Measurements from ENCODE around the gene LCK.

LCK gene

GRCh38 chr1:32221980-32222755 is 28.9 kb upstream of the LCK start, which contains the start of the genes EIF3I and TMEM234:
TSS of gene EIF3I (plus strand) at chr1:32222407. CDS start at chr1:32222442, 35 bp downstream.
TSS of gene TMEM234 (minus strand) at chr1:32222353. CDS start at chr1:32222322, 31 bp downstream.
- H3K4me3 ChIP-seq (ENCODE audit: low read depth, low read length) = peak within 1 kb of the TSS; percentile 96
- H3K9me3 ChIP-seq (ENCODE audit: control insufficient read depth, insufficient read depth, low read length) = no peaks in the 10 kb centered on the region
- H3K36me3 ChIP-seq (ENCODE audit: control insufficient read depth, insufficient read depth, low read length) = peaks cover 22% of the 10 kb centered on the region
- H3K4me1 ChIP-seq (ENCODE audit: control insufficient read depth, insufficient read depth, low read length) = no peaks in the 10 kb centered on the region
- H3K27me3 ChIP-seq (ENCODE audit: control insufficient read depth, insufficient read depth, low read length) = no peaks in the 10 kb centered on the region
- peak within 1 kb of the TSS; percentile 74 for H3K9ac ChIP-seq (ENCODE audit: low read depth, low read length)

GRCh38 chr1:32223683-32224082 is 27.4 kb upstream of the LCK start:
- Histone ChIP-seq H3K27me3 (ENCODE audit: control insufficient read depth, insufficient read depth, low read length) (no peaks in the 10 kb centered on the region), H3K36me3 (ENCODE audit: control insufficient read depth, insufficient read depth, low read length) (peaks cover 34% of the 10 kb centered on the region), H3K9me3 (ENCODE audit: control insufficient read depth, insufficient read depth, low read length) (no peaks in the 10 kb centered on the region), H3K9ac (ENCODE audit: low read depth, low read length) (no peak overlapping the region), H3K4me3 (ENCODE audit: low read depth, low read length) (no peak overlapping the region), H3K4me1 (ENCODE audit: control insufficient read depth, insufficient read depth, low read length) (no peaks in the 10 kb centered on the region)

DNA sequence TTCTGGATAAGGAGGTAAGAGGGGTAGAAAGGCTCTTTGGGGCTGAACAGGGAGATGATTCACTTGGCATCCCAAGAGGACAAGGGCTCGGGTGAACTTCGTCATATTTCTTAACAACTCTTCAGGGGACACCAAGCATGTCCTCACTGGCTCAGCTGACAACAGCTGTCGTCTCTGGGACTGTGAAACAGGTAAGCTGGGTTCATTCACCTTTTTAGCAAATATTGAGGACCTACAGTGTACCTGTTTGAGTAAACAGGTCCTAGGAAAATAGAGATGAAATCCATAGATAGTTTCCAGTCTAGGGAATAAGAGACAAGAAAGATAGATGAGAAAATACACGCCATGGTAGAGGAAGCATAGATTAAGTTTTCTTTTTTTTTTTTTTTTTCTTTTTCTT is 26.8 kb upstream of the LCK start:
- Histone ChIP-seq H3K36me3 (ENCODE audit: control insufficient read depth, insufficient read depth, low read length) (peaks cover 38% of the 10 kb centered on the region), H3K9ac (ENCODE audit: low read depth, low read length) (no peak overlapping the region), H3K4me1 (ENCODE audit: control insufficient read depth, insufficient read depth, low read length) (no peaks in the 10 kb centered on the region), H3K4me3 (ENCODE audit: low read depth, low read length) (no peak overlapping the region), H3K9me3 (ENCODE audit: control insufficient read depth, insufficient read depth, low read length) (no peaks in the 10 kb centered on the region), H3K27me3 (ENCODE audit: control insufficient read depth, insufficient read depth, low read length) (no peaks in the 10 kb centered on the region)

GRCh38 chr1:32228771-32229170 is 22.3 kb upstream of the LCK start:
- Histone ChIP-seq H3K9ac (ENCODE audit: low read depth, low read length) (no peak overlapping the region), H3K36me3 (ENCODE audit: control insufficient read depth, insufficient read depth, low read length) (peaks cover 52% of the 10 kb centered on the region), H3K27me3 (ENCODE audit: control insufficient read depth, insufficient read depth, low read length) (no peaks in the 10 kb centered on the region), H3K4me3 (ENCODE audit: low read depth, low read length) (no peak overlapping the region), H3K4me1 (ENCODE audit: control insufficient read depth, insufficient read depth, low read length) (no peaks in the 10 kb centered on the region), H3K9me3 (ENCODE audit: control insufficient read depth, insufficient read depth, low read length) (no peaks in the 10 kb centered on the region)

GRCh38 chr1:32231843-32232432 is 19.1 kb upstream of the LCK start:
- Histone ChIP-seq H3K9ac (ENCODE audit: low read depth, low read length) (no peak overlapping the region), H3K36me3 (ENCODE audit: control insufficient read depth, insufficient read depth, low read length) (peaks cover 40% of the 10 kb centered on the region), H3K9me3 (ENCODE audit: control insufficient read depth, insufficient read depth, low read length) (no peaks in the 10 kb centered on the region), H3K4me3 (ENCODE audit: low read depth, low read length) (no peak overlapping the region), H3K4me1 (ENCODE audit: control insufficient read depth, insufficient read depth, low read length) (no peaks in the 10 kb centered on the region), H3K27me3 (ENCODE audit: control insufficient read depth, insufficient read depth, low read length) (no peaks in the 10 kb centered on the region)

- Histone ChIP-seq H3K9me3 (ENCODE audit: control insufficient read depth, insufficient read depth, low read length) (no peaks in the 10 kb centered on the region), H3K36me3 (ENCODE audit: control insufficient read depth, insufficient read depth, low read length) (peaks cover 35% of the 10 kb centered on the region), H3K9ac (ENCODE audit: low read depth, low read length) (no peak overlapping the region)
These were observed 18.3 kb upstream of the LCK start for GRCh38 chr1:32232558-32233304.

DNA sequence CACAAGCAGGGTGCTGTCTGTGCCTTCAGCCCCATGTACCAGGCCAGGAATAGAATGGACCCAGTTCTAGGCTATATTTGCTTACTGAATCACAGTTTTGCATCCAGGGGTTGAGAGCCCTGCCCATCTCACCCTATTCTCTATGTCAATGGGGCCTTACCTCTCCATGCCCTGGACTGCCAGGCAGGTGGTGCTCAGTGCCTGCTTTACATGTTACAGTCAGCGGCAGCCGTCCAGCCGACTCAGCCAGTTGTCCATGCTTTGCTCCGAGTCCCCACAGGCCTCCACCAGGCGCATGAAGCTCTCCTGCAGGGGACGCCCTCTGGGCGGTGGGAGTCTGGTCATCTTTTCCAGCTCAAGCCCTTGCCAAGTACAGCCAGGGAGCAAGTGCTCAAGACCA is 16.3 kb upstream of the LCK start:
- H3K36me3 ChIP-seq (ENCODE audit: control insufficient read depth, insufficient read depth, low read length) = peaks cover 17% of the 10 kb centered on the region
- H3K9ac ChIP-seq (ENCODE audit: low read depth, low read length) = no peak overlapping the region
- H3K9me3 ChIP-seq (ENCODE audit: control insufficient read depth, insufficient read depth, low read length) = no peaks in the 10 kb centered on the region
- H3K27me3 ChIP-seq (ENCODE audit: control insufficient read depth, insufficient read depth, low read length) = no peaks in the 10 kb centered on the region
- H3K4me1 ChIP-seq (ENCODE audit: control insufficient read depth, insufficient read depth, low read length) = no peaks in the 10 kb centered on the region
- no peak overlapping the region for H3K4me3 ChIP-seq (ENCODE audit: low read depth, low read length)

More at GRCh38 chr1:32232558-32233304, 18.3 kb upstream of the LCK start:
- Histone ChIP-seq H3K4me3 (ENCODE audit: low read depth, low read length) (no peak overlapping the region), H3K27me3 (ENCODE audit: control insufficient read depth, insufficient read depth, low read length) (no peaks in the 10 kb centered on the region), H3K4me1 (ENCODE audit: control insufficient read depth, insufficient read depth, low read length) (no peaks in the 10 kb centered on the region)

GRCh38 chr1:32239337-32239736 is 11.7 kb upstream of the LCK start:
- H3K27me3 ChIP-seq (ENCODE audit: control insufficient read depth, insufficient read depth, low read length) = no peaks in the 10 kb centered on the region
- no peaks in the 10 kb centered on the region for H3K9me3 ChIP-seq (ENCODE audit: control insufficient read depth, insufficient read depth, low read length)
- H3K4me1 ChIP-seq (ENCODE audit: control insufficient read depth, insufficient read depth, low read length) = no peaks in the 10 kb centered on the region
- peak overlapping the region; percentile 92 for H3K4me3 ChIP-seq (ENCODE audit: low read depth, low read length)
- peak overlapping the region; percentile 77 for H3K9ac ChIP-seq (ENCODE audit: low read depth, low read length)
- H3K36me3 ChIP-seq (ENCODE audit: control insufficient read depth, insufficient read depth, low read length) = peaks cover 5% of the 10 kb centered on the region

GRCh38 chr1:32239790-32240139 is 11.3 kb upstream of the LCK start:
- H3K27me3 ChIP-seq (ENCODE audit: control insufficient read depth, insufficient read depth, low read length) = no peaks in the 10 kb centered on the region
- peak overlapping the region; percentile 92 for H3K4me3 ChIP-seq (ENCODE audit: low read depth, low read length)
- H3K4me1 ChIP-seq (ENCODE audit: control insufficient read depth, insufficient read depth, low read length) = no peaks in the 10 kb centered on the region
- no peaks in the 10 kb centered on the region for H3K9me3 ChIP-seq (ENCODE audit: control insufficient read depth, insufficient read depth, low read length)
- peak overlapping the region; percentile 77 for H3K9ac ChIP-seq (ENCODE audit: low read depth, low read length)
- peaks cover under 1% of the 10 kb centered on the region for H3K36me3 ChIP-seq (ENCODE audit: control insufficient read depth, insufficient read depth, low read length)

DNA sequence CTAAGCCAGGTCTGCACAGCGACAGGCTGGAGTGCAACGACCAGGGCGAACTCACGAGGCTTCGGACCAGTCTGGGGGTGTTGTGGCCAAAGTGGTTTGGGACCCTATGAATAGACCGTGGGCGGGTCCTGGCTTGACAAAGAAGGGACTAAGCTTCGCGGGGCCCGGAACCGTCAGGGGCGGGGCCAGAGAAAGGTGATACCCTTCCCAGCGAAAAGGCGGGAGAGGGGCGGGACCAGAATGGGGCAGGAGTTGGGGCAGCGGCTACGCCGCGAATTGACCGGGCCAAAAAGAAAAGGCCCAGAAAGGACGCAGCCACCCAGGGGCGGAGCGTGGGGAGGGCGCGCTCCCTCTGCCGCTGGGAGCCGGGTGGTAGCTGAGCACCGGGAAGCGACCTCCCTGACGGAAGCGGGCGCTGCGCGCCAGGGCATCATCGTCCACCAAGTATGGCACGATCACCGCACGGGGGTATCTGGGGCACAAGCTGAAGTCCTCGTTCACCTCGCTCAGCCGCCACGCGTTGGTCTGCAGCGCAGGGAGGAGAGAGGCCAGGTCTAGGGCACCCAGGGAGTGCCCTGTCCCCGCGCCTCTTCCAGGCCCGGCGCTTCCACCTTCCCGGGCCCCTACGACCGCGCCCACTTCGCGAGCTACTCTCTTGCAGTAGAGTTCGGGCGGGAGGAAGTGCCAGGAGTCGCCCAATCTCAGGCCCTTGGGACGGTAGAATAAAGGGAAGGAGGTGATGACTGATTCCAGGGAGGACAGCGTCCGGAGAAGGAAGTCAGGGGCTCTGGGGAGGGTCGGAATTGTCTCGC is 10.7 kb upstream of the LCK start:
- H3K4me1 ChIP-seq (ENCODE audit: control insufficient read depth, insufficient read depth, low read length) = no peaks in the 10 kb centered on the region
- H3K9ac ChIP-seq (ENCODE audit: low read depth, low read length) = peak overlapping the region; percentile 77
- H3K9me3 ChIP-seq (ENCODE audit: control insufficient read depth, insufficient read depth, low read length) = no peaks in the 10 kb centered on the region
- peak overlapping the region; percentile 92 for H3K4me3 ChIP-seq (ENCODE audit: low read depth, low read length)
- no peaks in the 10 kb centered on the region for H3K36me3 ChIP-seq (ENCODE audit: control insufficient read depth, insufficient read depth, low read length)
- no peaks in the 10 kb centered on the region for H3K27me3 ChIP-seq (ENCODE audit: control insufficient read depth, insufficient read depth, low read length)

- Histone ChIP-seq H3K36me3 (ENCODE audit: control insufficient read depth, insufficient read depth, low read length) (no peaks in the 10 kb centered on the region), H3K4me1 (ENCODE audit: control insufficient read depth, insufficient read depth, low read length) (no peaks in the 10 kb centered on the region), H3K9me3 (ENCODE audit: control insufficient read depth, insufficient read depth, low read length) (no peaks in the 10 kb centered on the region), H3K4me3 (ENCODE audit: low read depth, low read length) (peak overlapping the region; percentile 92), H3K27me3 (ENCODE audit: control insufficient read depth, insufficient read depth, low read length) (no peaks in the 10 kb centered on the region), H3K9ac (ENCODE audit: low read depth, low read length) (peak overlapping the region; percentile 70)
These were observed 9.9 kb upstream of the LCK start for GRCh38 chr1:32241001-32241763.
